Central memory CD4-positive, alpha-beta T cell (primary cell): ENCODE results near the gene MCF2L.
"Not testable (repeated sequence)": the region's sequence is repeated elsewhere in the genome, so short reads cannot be mapped to it uniquely, and the experiment has no call there.

Experiments used
- DNase-seq: peaks from one replicate; pipeline ENCODE4 v3.0.0; 2022
- total RNA-seq, 3 experiments: gene quantifications; one replicate each; lab custom pipeline; 2026; lab: John Stamatoyannopoulos, UW

MCF2L gene, protein sequence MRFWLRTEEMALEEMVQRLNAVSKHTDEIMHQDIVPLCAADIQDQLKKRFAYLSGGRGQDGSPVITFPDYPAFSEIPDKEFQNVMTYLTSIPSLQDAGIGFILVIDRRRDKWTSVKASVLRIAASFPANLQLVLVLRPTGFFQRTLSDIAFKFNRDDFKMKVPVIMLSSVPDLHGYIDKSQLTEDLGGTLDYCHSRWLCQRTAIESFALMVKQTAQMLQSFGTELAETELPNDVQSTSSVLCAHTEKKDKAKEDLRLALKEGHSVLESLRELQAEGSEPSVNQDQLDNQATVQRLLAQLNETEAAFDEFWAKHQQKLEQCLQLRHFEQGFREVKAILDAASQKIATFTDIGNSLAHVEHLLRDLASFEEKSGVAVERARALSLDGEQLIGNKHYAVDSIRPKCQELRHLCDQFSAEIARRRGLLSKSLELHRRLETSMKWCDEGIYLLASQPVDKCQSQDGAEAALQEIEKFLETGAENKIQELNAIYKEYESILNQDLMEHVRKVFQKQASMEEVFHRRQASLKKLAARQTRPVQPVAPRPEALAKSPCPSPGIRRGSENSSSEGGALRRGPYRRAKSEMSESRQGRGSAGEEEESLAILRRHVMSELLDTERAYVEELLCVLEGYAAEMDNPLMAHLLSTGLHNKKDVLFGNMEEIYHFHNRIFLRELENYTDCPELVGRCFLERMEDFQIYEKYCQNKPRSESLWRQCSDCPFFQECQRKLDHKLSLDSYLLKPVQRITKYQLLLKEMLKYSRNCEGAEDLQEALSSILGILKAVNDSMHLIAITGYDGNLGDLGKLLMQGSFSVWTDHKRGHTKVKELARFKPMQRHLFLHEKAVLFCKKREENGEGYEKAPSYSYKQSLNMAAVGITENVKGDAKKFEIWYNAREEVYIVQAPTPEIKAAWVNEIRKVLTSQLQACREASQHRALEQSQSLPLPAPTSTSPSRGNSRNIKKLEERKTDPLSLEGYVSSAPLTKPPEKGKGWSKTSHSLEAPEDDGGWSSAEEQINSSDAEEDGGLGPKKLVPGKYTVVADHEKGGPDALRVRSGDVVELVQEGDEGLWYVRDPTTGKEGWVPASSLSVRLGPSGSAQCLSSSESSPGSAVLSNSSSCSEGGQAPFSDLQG
- 10.7 to 36.3 (median 20.6) reads per million in 3 experiments for total RNA-seq

DNA sequence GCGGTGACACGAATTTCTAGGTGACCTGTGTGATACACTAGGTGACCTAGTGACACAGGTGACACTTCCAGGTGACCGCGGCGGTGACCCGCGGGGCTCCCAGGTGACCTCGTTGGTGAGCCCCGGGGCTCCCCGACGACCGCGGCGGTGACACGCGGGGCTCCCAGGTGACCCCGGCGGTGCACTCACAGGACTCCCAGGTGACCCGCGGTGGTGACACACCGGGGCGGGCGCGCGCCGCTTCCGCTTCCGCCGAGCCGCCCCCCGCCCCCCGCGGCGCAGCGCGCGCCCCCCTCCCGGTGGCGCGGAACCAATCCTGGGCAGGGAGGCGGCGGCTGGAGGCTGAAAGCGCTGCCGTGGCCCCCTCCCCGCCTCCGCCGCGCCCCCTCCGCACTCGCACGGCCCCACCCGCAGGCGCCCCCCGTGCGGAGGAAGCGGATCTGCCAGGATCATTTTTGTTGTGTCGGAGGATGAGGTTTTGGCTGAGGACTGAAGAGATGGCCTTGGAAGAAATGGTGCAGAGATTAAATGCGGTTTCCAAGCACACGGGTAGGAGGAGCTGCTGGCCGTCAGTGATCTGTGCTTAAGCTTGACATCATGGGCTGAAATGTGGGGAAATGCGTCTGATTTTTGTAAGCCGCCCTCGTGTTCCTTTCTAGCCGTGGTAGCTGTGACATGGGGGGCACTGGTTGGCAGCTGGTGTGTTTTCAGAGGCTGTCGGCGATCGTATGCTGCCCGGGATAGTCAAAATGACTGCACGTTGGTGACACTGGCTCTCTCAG lies at the start of gene MCF2L:
Gene MCF2L (plus strand): TSS at position 305 of the 782 bp plus-strand sequence. CDS start 166 bp downstream, at position 471.
- peak; percentile 74 for DNase-seq

DNA sequence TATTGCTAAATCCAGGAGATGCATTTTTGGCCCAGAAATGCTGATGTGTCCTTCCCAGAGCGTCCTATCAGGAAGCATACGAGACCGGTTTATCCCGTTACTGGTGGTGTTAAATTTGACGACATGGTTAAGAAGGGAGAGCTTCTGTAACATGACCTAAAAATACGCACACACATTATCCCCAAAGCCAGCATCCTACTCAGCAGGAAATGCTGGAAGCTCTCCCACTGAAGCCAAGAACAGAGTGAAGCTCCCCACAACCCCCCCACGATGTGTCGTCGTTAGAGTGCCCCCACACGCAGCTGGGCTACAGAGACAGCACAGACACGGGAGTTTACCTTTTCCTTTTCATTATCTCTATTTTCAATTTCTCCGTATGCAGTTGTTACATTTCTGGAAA lies 45.1 kb upstream of the MCF2L start:
- DNase-seq: no peak

GRCh38 chr13:112924365-112924764 lies 44.6 kb upstream of the MCF2L start:
- DNase-seq: no peak

- DNase-seq: no peak
These were observed 43.0 kb upstream of the MCF2L start for GRCh38 chr13:112926003-112926402.

DNA sequence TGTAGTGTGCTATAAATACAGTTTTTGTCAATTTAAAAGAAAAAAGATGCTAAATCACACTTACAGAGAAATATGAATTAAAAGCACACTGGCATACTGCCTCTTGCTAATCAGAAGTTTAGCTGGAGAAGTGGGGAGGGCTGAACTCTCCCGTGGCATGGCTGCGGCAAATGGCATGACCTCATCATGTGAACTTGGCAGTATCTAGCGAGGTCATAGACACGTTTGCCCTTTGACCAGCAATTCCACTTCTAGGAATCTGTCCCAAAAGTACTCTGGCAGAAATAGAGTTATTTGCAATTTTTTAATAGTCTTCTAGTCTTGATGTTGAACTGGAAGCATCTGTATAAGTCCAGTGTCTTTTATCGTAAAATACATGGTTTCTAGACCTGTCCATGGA lies 42.0 kb upstream of the MCF2L start:
- DNase-seq: no peak

DNA sequence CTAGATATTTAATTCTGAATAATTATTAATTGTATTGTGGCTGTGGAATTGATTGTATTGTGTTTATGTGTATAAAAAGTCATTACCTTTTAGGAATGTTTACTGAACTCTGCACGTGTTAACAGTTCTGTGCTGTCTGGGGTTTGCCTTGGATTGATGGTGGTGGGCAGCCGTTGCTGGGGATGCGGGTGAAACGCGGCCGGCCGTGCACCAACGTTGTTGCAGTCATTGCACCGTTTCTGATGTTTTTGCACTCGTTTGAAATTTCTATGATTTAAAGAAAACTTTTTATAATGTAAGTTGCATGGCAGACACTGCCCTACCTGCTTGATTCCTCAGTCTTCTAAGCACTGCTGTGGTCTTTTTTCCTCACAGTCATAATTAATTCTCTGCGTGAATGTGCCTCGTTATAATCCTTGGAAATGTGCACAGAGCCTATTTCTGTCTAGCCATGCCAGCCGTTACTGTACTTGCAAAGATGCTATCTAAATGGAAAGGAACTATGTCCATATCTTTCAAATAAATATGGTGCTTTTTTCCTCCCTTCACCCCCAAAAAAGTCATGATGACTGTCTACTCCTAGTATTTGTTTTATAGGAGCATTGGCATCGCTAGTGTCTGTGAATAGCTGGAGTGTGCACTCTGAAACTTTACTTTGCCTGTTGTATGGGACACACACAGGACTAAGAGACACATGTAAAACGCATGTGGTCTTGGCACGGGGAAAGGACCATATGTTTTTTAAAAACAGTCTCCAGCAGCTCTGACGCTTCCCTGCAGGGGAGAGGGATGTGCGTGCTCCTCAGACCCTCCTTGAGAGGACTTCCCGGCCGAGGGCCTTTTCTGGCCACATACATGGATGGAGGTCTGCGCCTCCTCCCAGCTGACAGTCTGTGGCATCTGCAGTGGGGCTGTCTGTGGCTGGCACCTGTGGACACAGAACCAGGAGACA lies 40.7 kb upstream of the MCF2L start:
- no peak for DNase-seq

GRCh38 chr13:112928972-112929782 lies 39.8 kb upstream of the MCF2L start:
- no peak for DNase-seq

- no peak for DNase-seq
These were observed 39.3 kb upstream of the MCF2L start for GRCh38 chr13:112929783-112930055.

DNA sequence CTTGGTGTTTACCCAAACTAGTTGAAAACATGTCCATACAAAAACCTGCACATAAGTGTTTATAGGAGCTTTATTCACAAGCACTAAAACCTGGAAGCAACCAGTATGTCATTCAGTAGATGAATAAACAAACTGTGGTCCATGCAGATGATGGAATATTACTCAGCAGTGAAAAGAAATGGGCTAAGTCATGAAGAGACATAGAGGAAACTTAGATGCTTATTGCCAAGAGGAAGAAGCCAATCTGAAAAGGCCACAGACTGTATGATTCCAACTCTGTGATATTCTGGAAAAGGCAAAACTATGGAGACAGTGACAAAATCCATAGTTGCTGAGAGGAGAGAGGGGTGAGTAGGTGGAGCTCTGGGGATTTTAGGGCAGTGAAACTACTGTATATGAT lies 38.8 kb upstream of the MCF2L start:
- DNase-seq: no peak

GRCh38 chr13:112931028-112931934 lies 37.7 kb upstream of the MCF2L start:
- no peak for DNase-seq

GRCh38 chr13:112932971-112933370 lies 36.0 kb upstream of the MCF2L start:
- DNase-seq: no peak

- DNase-seq: no peak
These were observed 35.4 kb upstream of the MCF2L start for GRCh38 chr13:112933649-112934048.

DNA sequence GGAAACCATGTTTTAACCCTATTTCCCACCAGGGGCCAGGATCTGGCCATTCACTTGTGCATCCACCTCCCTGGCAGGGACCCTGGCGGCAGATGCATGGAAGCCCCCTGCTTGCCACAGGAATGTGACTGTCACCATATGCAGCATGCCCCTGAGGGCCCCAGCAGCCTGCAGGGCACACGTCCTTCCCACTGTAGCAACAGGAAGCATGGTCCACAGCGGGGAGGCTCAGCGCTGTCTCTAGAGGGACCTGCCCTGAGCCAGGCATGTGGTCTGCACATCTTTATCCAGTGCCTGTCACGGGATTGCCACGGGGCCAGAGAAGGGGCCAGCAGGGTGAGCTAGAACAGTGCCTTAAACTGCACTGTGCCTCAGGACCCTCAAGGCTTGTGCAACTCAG lies 34.9 kb upstream of the MCF2L start:
- no peak for DNase-seq

GRCh38 chr13:112938680-112939079 lies 30.3 kb upstream of the MCF2L start:
- no peak for DNase-seq

- no peak for DNase-seq
These were observed 28.8 kb upstream of the MCF2L start for GRCh38 chr13:112940236-112940635.

GRCh38 chr13:112941349-112941748 lies 27.7 kb upstream of the MCF2L start:
- DNase-seq: no peak

DNA sequence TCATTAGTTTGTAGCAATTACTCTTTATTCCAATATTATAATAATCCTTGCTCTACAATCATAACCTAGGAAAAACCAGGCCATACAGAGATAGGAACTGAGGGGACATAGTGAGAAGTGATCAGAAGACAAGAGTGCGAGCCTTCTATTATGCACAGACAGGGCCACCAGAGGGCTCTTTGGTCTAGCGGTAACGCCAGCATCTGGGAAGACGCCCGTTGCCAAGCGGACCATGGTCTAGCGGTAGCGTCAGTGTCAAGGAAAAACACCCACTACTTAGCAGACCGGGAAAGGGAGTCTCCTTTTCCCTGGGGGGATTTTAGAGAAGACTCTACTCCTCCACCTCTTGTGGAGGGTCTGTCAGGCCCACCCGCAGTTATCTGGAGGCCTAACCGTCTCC lies 27.2 kb upstream of the MCF2L start:
- not testable (repeated sequence) for DNase-seq

DNA sequence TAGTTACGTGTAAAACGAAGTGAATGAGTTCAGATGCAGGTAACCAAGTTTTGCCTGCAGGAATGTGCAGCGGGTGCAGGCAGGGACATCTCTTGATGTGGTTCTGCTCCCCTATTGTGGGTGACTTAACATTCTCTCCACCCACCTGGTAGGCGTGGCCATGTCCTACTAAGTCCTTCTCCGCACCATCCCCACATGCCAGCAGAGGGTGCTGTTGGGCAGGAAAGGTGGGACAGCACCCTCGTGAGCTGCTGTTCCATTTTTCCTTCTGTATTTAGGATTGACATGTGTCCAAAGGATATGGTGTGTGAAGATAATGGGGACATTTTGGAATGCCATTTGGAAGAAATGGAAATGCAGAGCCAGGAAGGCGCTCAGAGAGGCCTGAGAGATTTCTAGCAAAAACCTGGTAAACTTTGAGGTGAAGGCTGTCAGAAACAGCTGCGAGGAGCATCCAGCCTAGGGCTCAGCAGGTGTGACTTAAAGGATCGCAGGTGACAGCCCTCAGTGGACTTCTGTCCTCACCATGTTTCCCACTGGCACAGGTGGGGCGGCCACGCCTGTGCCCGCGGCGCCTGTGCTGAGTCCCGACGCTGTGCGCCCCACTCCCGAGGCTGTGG lies 26.2 kb upstream of the MCF2L start:
- DNase-seq: peak; percentile 87
